ENCODE data around the gene NOD2. TPM values are rescaled to one million over a fixed set of nuclear protein-coding genes. Genes with fewer than 3 reads are reported as not detected.

The NOD2 gene
- total RNA-seq, 1 experiment from 2014 or later = not detected

DNA sequence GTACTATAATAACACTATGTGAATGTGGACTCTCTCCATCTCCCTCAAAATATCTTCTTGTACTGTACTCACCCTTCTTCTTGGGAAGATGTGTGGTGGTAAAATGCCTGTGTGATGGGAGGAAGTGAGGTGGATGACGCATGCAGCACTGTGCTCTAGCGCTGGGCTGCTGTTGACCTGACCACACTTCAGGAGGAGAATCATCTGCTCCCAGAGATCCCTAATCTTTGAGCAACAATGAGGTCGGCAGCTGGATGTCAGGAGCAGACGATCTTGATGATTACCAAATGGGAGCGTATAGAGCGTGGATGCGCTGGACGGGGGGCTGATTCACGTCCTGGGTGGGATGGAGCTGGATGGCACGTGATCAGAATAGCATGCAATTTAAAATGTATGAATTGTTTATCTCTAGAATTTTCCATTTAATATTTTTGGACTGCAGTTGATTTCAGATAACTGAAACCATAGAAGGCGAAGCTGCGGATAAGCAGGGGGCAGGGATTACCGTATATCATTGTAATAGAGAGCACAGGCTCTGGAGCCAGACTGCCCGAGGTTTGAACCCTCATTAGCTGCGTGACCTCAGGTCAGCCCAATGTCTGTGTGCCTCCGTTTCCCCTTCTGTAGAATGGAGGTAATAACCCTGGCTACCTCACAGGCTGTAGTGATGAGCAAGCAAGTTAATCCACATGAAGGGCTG lies 24.8 kb downstream of the NOD2 start:
- CTCF ChIA-PET = no interaction called here
- H3K36me3 ChIP-seq (ENCODE audit: control insufficient read depth, insufficient read depth, low read length) = no peaks in the 10 kb centered on the region
- no peak overlapping the region for H3K27ac ChIP-seq (ENCODE audit: low read length)
- POLR2A ChIA-PET = no interaction called here
- no peak overlapping the region for H3K4me3 ChIP-seq (ENCODE audit: low read depth in 2 of 2, low read length in 2 of 2)
- TF ChIP-seq, protein P1, sequence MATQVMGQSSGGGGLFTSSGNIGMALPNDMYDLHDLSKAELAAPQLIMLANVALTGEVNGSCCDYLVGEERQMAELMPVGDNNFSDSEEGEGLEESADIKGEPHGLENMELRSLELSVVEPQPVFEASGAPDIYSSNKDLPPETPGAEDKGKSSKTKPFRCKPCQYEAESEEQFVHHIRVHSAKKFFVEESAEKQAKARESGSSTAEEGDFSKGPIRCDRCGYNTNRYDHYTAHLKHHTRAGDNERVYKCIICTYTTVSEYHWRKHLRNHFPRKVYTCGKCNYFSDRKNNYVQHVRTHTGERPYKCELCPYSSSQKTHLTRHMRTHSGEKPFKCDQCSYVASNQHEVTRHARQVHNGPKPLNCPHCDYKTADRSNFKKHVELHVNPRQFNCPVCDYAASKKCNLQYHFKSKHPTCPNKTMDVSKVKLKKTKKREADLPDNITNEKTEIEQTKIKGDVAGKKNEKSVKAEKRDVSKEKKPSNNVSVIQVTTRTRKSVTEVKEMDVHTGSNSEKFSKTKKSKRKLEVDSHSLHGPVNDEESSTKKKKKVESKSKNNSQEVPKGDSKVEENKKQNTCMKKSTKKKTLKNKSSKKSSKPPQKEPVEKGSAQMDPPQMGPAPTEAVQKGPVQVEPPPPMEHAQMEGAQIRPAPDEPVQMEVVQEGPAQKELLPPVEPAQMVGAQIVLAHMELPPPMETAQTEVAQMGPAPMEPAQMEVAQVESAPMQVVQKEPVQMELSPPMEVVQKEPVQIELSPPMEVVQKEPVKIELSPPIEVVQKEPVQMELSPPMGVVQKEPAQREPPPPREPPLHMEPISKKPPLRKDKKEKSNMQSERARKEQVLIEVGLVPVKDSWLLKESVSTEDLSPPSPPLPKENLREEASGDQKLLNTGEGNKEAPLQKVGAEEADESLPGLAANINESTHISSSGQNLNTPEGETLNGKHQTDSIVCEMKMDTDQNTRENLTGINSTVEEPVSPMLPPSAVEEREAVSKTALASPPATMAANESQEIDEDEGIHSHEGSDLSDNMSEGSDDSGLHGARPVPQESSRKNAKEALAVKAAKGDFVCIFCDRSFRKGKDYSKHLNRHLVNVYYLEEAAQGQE (IDR thresholded peaks at IDR 0.05; ENCODE audit: insufficient read depth in 1 of 2, low read depth in 2 of 2, low read length in 1 of 2) = no peak
- no peak for DNase-seq (ENCODE audit: low read depth, low spot score)
- in situ Hi-C loops (cut with HindIII; ENCODE audit: low pct_unique_long_range_greater_than_20kb, low sequenced_read_pairs) = no loop called here
- H3K4me1 ChIP-seq (ENCODE audit: control insufficient read depth, insufficient read depth, low read length) = no peaks in the 10 kb centered on the region
- no TSS peak for BruUV-seq (replicated peaks)
- no peaks in the 10 kb centered on the region for H3K9me3 ChIP-seq (ENCODE audit: control insufficient read depth, insufficient read depth, low read depth, low read length)
- no peaks in the 10 kb centered on the region for H3K27me3 ChIP-seq (ENCODE audit: control insufficient read depth, insufficient read depth, low read length)
- no peak for ATAC-seq
- intact Hi-C loops (cut with micrococcal nuclease; ENCODE audit: unreplicated experiment) = no loop called here

DNA sequence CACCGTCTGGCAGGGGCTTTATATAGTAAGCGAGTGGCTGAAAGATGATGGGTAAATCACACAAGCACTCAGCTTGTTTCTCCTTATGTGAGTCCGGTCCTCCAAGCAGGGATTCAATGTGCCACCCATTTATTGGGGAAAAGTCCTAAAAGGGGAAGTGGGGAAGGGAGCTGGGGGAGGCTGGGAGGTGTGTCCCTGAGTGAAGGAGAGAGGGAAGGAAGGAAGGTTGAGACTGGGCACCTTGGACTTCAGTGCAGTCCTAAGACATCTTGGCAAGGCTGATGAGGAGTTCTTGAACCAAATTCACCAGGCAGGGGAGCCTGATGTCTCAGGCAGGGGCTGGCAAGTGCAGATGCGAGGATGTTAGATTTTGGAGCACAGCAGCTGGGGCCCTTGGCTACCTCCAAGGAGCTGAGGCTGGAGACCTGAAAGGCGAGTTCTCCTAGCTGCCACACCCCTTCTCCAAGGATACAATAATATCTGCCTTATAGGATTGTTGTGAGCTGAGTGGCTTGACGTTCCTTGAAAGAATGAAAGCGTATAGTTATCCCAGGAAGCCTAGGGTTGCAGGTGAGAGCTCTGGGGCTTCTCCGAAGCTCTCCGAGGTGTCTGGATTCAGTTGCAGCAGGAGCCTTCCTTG lies 25.5 kb downstream of the NOD2 start:
- in situ Hi-C loops (cut with HindIII; ENCODE audit: low pct_unique_long_range_greater_than_20kb, low sequenced_read_pairs) (no loop called here), intact Hi-C loops (cut with micrococcal nuclease; ENCODE audit: unreplicated experiment) (no loop called here)
- Histone ChIP-seq H3K36me3 (ENCODE audit: control insufficient read depth, insufficient read depth, low read length) (no peaks in the 10 kb centered on the region), H3K4me1 (ENCODE audit: control insufficient read depth, insufficient read depth, low read length) (no peaks in the 10 kb centered on the region), H3K27me3 (ENCODE audit: control insufficient read depth, insufficient read depth, low read length) (no peaks in the 10 kb centered on the region), H3K9me3 (ENCODE audit: control insufficient read depth, insufficient read depth, low read depth, low read length) (no peaks in the 10 kb centered on the region), H3K27ac (ENCODE audit: low read length) (no peak overlapping the region), H3K4me3 (ENCODE audit: low read depth in 2 of 2, low read length in 2 of 2) (no peak overlapping the region)
- CTCF ChIA-PET = no interaction called here
- no TSS peak for BruUV-seq (replicated peaks)
- POLR2A ChIA-PET = no interaction called here
- DNase-seq (ENCODE audit: low read depth, low spot score) (no peak), ATAC-seq (no peak)
- TF ChIP-seq POLR2AphosphoS5 (IDR thresholded peaks at IDR 0.05; ENCODE audit: low read depth, low read length) (no peak), SIN3A (IDR thresholded peaks at IDR 0.05; ENCODE audit: borderline replicate concordance, insufficient read depth, low read depth, low read length) (no peak), TCF7L2 (IDR thresholded peaks at IDR 0.05; ENCODE audit: low read depth, low read length) (no peak)
- TF ChIP-seq, protein P2, sequence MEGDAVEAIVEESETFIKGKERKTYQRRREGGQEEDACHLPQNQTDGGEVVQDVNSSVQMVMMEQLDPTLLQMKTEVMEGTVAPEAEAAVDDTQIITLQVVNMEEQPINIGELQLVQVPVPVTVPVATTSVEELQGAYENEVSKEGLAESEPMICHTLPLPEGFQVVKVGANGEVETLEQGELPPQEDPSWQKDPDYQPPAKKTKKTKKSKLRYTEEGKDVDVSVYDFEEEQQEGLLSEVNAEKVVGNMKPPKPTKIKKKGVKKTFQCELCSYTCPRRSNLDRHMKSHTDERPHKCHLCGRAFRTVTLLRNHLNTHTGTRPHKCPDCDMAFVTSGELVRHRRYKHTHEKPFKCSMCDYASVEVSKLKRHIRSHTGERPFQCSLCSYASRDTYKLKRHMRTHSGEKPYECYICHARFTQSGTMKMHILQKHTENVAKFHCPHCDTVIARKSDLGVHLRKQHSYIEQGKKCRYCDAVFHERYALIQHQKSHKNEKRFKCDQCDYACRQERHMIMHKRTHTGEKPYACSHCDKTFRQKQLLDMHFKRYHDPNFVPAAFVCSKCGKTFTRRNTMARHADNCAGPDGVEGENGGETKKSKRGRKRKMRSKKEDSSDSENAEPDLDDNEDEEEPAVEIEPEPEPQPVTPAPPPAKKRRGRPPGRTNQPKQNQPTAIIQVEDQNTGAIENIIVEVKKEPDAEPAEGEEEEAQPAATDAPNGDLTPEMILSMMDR (IDR thresholded peaks at IDR 0.05) = no peak
- TF ChIP-seq, protein P1 (IDR thresholded peaks at IDR 0.05; ENCODE audit: insufficient read depth in 1 of 2, low read depth in 2 of 2, low read length in 1 of 2) = no peak

Data from Panc1 (cell line).